HuH-7 (cell line): ENCODE results near the gene IFITM1.
"Not testable (repeated sequence)": the region's sequence is repeated elsewhere in the genome, so short reads cannot be mapped to it uniquely, and the experiment has no call there.

Experiments used
- DNase-seq: peaks from one replicate; pipeline ENCODE4 v3.0.0; 2011; ENCODE audit warnings: low spot score

Gene IFITM1

DNA sequence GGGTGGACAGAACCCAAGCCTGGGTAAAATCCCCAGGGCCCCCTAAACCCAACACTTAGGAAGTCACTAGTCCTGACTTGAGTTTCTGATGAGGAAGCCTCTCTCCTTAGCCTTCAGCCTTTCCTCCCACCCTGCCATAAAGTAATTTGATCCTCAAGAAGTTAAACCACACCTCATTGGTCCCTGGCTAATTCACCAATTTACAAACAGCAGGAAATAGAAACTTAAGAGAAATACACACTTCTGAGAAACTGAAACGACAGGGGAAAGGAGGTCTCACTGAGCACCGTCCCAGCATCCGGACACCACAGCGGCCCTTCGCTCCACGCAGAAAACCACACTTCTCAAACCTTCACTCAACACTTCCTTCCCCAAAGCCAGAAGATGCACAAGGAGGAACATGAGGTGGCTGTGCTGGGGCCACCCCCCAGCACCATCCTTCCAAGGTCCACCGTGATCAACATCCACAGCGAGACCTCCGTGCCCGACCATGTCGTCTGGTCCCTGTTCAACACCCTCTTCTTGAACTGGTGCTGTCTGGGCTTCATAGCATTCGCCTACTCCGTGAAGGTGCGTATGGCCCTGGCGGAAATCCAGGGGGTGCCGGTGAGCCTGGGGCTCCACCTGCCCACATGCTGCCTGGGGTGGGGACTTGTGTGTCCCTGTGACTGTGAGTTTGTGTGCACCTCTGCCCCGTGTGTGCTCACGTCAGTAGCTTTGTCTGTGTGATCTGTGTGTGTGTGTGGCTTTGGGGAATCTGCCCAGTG, at the start of gene IFITM1:
IFITM1 (plus strand) TSS at position 254 of the 767 bp plus-strand sequence; CDS start at position 385, 131 bp downstream.
- peak; percentile 61 for DNase-seq

DNA sequence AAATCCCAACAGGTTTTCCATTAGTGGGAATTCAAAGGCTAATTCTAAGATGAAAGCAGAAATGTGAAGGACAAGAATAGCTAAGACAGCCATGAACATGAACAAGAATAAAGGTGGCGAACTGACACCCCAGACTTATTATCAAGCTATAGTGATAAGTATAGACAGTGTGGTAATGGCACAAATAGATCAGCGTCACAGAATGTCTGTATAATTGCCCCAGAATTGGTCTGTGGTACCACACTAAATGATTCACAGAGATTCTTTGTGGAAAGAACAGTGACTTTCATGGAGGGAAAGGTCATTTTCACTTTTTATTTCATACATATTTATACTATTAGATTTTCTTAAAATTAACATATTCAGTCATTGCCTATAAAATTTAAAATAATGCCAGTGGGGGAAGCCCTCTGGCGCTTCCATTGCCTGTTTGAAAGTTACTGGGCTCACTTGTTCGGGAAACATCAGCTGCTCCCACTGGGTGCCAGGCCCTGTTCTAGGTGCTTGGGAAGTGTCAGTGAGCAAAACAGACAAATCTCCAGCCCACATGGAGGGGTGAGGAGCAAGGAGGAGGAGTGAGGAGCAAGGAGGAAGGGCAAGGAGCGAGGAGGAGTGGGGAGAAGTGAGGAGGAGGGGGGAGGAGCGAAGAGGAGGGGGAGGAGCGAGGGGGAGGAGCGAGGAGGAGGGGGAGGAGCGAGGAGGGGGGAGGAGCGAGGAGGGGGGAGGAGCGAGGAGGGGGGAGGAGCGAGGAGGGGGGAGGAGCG, 47.0 kb upstream of the IFITM1 start:
- DNase-seq, result no peak

GRCh38 chr11:267491-267994, 46.3 kb upstream of the IFITM1 start:
- no peak for DNase-seq

DNA sequence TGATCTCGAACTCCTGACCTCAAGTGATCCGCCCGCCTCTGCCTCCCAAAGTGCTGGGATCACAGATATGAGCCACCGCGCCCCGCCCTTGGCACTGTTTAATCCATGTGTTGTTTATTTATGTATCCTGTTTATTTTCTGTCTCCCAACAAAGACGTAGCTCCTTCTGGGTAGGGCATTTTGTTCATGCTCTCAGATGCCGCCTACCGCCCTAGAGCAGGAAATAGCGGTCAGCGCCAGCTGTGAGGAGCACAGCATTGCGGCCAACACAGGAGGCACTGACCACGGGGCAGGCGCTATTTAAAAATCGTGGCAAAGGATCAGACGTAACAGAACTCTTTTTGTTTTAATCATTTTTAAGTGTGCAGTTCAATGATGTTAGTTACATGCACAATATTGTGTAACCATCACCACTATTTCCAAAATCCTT, 45.1 kb upstream of the IFITM1 start:
- DNase-seq, result not testable (repeated sequence)

DNA sequence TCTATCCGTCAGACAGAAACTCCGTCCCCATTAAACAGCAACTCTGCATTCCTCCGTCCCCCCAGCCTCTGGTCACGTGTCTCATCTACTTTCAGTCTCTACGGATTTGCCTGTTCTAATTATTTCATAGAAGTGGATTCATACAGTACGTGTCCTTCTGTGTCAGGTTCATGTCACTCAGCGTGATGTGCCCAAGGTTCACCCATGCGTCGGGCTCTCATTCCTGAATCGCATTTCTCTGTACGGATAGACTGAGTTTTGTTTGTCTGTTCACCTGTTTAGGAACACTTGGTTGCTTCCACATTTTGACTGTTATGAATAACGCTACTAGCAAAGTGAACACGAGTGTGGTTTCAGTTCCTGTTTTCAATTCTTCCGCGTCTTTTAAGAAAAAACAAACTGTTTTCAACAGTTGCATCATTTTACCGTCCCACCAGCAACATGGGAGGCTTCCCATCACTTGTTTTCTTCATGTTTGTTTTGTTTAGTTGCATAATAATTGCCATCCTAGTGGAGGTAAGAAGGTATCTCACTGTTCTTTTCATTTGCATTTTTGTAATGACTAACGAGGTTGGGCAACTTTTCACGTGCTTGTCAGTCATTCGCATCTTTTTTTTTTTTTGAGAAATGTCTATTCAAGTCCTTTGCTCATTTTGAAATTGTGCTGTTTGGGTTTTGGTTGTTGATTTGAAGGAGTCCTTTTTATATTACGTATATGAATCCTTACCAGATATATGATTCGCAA, 44.5 kb upstream of the IFITM1 start:
- DNase-seq, result no peak

GRCh38 chr11:270451-271318, 43.2 kb upstream of the IFITM1 start:
- no peak for DNase-seq

DNA sequence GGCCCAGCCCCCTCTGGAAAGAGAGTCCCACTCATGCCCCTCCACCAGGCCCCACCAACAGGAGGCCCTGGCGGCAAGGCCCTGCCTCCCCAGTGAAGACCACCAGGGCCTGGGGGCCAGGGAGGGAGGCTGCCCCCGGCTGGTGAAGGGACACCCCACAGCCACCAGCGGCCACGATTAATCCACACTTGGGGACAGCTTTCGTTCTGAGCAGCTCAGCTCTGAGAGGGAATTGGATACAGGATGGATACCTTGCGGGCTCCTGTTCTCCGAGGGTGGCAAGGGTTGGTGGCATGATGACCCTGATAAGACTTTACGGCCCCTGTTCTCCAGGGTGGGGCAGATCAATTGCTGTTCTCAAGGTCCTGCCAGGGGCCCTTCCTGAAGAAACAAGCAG, 42.5 kb upstream of the IFITM1 start:
- DNase-seq, result no peak

GRCh38 chr11:272195-272930, 41.5 kb upstream of the IFITM1 start:
- DNase-seq, result no peak

DNA sequence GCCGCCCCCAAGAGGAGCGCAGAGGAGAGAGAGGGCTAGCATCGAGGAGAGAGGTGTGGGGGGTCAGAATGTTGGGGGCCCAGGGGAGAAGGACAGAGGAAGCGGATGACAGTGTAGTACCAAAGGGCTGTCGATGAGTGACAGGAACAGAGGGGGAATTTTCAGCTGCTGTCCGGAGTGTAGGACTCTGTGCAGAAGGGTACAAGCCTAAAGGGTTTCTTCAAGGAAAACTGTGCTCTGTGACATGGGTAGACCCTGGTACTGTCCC, 41.0 kb upstream of the IFITM1 start:
- DNase-seq, result no peak

- DNase-seq, result no peak
Observed at GRCh38 chr11:276219-276618, 37.6 kb upstream of the IFITM1 start.

GRCh38 chr11:278001-278951, 35.6 kb upstream of the IFITM1 start, which contains the start of gene NLRP6:
Gene NLRP6 (plus strand): TSS chr11:278407. CDS start chr11:278570, 163 bp downstream.
- DNase-seq, result no peak

GRCh38 chr11:279040-279965, 34.5 kb upstream of the IFITM1 start:
- DNase-seq, result no peak

DNA sequence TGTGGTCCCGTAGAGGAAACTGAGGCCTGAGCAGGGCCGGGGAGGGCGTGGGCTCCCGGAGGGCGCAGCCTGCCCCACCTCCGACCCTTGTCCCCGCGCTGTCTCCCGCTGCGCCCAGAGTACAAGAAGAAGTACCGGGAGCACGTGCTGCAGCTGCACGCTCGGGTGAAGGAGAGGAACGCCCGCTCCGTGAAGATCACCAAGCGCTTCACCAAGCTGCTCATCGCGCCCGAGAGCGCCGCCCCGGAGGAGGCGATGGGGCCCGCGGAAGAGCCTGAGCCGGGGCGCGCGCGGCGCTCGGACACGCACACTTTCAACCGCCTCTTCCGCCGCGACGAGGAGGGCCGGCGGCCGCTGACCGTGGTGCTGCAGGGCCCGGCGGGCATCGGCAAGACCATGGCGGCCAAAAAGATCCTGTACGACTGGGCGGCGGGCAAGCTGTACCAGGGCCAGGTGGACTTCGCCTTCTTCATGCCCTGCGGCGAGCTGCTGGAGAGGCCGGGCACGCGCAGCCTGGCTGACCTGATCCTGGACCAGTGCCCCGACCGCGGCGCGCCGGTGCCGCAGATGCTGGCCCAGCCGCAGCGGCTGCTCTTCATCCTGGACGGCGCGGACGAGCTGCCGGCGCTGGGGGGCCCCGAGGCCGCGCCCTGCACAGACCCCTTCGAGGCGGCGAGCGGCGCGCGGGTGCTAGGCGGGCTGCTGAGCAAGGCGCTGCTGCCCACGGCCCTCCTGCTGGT, 33.7 kb upstream of the IFITM1 start:
- DNase-seq, result no peak

DNA sequence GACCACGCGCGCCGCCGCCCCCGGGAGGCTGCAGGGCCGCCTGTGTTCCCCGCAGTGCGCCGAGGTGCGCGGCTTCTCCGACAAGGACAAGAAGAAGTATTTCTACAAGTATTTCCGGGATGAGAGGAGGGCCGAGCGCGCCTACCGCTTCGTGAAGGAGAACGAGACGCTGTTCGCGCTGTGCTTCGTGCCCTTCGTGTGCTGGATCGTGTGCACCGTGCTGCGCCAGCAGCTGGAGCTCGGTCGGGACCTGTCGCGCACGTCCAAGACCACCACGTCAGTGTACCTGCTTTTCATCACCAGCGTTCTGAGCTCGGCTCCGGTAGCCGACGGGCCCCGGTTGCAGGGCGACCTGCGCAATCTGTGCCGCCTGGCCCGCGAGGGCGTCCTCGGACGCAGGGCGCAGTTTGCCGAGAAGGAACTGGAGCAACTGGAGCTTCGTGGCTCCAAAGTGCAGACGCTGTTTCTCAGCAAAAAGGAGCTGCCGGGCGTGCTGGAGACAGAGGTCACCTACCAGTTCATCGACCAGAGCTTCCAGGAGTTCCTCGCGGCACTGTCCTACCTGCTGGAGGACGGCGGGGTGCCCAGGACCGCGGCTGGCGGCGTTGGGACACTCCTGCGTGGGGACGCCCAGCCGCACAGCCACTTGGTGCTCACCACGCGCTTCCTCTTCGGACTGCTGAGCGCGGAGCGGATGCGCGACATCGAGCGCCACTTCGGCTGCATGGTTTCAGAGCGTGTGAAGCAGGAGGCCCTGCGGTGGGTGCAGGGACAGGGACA, 32.9 kb upstream of the IFITM1 start:
- no peak for DNase-seq

DNA sequence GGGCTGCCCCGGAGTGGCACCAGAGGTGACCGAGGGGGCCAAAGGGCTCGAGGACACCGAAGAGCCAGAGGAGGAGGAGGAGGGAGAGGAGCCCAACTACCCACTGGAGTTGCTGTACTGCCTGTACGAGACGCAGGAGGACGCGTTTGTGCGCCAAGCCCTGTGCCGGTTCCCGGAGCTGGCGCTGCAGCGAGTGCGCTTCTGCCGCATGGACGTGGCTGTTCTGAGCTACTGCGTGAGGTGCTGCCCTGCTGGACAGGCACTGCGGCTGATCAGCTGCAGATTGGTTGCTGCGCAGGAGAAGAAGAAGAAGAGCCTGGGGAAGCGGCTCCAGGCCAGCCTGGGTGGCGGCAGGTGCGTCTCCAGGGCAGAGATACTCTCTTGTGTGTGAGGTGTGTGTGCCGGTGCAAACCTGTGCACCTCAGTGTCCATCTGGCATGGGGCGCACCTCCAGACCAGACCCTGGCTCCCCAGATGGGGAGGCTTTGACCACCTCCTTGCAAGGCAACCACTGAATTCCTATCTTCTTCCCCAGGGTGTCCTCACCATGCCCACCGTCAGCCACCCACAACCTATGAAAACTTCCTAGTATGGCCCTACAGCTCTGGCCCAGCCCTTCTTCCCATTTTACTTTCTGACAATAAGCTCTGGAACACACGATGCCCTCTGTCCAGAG, 32.2 kb upstream of the IFITM1 start:
- no peak for DNase-seq

DNA sequence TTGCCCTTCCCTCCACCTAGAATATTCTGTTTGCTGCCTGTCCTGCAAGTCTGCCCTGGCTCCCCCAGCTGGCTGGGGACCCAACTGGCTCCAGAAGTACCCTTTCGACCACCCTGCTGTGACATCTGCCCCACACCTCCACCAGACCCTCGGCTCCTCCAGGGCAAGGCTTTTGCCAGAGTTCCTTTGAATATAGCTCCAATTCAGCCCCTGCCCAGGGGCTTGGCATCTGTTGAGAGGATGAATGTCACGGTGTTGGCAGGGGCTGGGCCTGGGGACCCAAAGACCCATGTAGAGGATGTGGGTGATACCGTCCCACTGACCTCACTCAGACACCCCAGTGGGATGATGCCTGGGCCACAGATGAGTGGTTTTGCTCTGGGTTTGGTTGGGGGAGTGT, 31.7 kb upstream of the IFITM1 start:
- DNase-seq, result no peak
